GM19328 (cell line): Measurements from ENCODE around the gene PADI1.

Experiments used
- ATAC-seq: cut with Tn5 transposase; IDR thresholded peaks from one replicate; pipeline ENCODE4 v1.9.1; 2021; ENCODE audit warnings: mild to moderate bottlenecking, moderate library complexity; ENCODE audit not compliant: unreplicated experiment

PADI1 gene

GRCh38 chr1:17196496-17197185, 8.3 kb upstream of the PADI1 start:
- ATAC-seq: no peak

DNA sequence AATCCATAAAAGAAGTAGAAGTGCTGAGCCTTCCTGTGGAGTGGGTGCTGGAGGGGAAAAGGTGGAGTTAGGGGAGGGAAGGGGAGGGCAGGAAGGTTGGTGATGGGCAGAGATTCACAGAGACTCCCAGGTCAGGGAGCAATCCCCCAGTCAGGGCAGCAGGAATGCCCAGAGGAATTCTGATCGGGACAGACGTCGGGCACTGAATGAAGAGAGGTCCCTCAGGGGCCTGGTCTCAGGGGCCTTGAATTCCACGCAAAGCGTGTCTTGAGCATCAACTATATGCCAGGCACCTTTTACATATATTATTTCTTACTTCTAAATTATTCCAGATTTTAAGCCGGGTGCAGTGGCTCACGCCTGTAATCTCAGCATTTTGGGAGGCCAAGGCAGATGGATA, 7.2 kb upstream of the PADI1 start:
- ATAC-seq: no peak

GRCh38 chr1:17198476-17199258, 6.3 kb upstream of the PADI1 start:
- ATAC-seq: no peak

GRCh38 chr1:17199267-17200044, 5.5 kb upstream of the PADI1 start:
- no peak for ATAC-seq

- ATAC-seq: no peak
These were observed 4.7 kb upstream of the PADI1 start for GRCh38 chr1:17200246-17200645.

GRCh38 chr1:17200756-17201155, 4.2 kb upstream of the PADI1 start:
- no peak for ATAC-seq

DNA sequence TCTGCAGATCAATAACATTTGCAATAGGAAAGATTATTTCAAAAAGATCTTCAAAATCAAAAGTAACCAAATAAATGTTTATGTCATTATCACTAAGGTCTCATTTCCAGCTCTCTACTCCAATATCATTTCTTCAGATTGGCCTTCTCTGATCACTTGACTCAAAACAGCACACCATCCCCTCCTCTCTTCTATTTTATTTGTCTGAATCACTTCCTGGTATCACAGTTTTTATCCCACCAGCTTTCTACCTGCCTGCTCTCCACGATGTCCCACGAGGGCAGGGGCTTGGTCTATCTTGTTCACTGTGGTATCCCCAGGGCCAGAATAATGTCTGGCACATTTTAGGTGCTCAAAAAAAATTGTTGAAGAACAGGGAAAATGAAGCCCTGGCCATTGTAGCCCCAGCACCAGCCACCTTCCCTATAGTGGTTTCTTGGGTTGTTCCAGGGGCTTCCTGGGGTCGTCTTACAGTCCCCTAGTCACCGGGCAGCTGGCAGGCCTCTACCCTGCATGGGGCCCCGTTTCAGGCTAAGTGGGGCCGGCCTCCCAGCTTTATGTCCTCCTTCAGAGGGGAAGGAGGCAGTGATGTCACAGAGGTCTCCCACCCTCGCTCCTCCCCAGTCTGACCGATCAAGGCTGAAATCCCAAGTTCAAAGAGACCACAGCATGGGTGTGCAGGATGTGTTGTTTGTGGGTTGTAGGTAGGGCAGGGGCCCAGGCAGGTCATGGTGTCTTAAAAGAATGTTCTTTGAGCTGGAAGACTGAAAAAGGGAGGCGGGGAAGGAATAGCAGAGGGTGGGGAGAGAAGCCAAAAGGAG, 3.5 kb upstream of the PADI1 start:
- ATAC-seq: no peak

- no peak for ATAC-seq
These were observed 724 bp downstream of the PADI1 start for GRCh38 chr1:17205652-17206051.

DNA sequence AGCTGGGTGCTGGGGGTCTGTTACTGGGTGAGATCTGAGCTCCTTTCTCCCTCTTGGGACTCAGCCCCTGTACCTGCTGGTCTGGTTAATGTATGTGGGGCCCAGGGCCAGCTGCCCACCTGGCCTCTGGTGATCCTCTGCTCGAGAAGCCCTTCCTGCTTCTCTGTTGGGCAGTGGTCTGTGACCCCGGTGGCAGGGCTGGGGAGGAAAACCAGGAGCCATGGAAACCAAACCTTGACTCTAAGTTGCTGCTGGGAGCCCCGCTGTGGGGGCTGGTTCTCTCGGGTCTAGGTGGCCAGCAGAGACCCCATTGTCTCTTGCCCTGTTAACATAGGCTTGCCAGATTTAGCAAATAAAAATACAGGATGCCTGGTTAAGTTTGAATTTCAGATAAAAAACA, 1.3 kb downstream of the PADI1 start:
- no peak for ATAC-seq

DNA sequence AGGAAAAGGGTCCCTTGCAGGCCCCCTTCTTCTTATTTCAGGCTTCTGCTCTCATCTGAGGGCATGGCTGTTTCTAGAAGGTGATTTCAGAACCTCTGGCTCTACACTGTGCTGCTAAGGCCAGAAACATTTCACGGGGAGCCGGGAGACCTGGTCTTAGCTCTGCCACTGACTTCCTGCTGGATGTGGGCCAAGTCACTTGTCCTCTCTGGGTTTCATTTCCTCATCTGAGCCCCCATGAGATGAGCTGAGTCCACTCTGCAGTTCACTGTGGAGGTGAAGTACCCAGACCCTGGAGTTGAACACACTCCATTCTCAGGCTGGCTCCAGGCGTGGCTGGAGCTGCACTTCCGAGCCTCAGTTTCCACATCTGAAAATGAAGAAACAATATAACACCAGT, 2.1 kb downstream of the PADI1 start:
- ATAC-seq: no peak

DNA sequence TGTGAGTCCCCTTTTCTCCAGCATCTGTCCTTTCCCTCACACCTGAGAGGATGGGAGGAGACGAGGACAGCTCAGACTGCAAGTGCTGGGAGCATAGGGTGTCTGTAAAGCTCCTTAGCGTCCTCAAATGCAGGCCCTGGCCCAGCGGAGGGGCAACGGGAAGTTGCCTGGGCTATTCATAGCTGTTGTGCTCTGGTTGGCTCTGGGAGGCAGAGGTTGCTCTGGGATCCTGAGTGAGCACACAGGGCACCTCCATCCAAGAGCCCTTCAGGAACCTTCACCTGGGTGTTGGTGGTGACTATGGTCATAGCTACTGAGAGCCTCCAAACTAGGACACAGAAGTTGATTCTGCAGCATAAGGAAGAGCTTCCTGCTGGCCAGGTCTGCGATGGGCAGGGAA, 2.6 kb downstream of the PADI1 start:
- ATAC-seq: no peak

DNA sequence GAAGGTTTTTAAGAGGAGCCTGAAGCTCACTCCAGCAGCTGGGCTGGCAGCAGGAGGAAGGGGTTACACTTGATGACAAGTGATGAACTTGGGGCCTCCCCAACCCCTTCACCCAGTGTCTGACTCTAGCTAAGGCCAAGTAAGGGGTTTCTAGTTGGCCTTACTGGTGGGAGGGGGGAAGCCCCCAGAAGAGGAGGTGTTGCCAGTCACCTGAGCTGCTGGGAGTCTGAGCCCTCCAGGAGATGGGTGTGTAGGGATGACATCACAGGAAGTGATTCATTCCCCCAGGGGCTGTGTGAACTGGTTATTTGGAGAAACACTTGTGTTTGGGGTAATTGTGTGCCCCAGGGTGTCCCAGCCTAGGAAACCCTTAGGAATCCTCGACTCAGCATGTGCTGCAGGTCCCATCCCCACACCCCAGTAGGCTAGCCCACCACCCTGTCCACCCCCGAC, 3.1 kb downstream of the PADI1 start:
- no peak for ATAC-seq

DNA sequence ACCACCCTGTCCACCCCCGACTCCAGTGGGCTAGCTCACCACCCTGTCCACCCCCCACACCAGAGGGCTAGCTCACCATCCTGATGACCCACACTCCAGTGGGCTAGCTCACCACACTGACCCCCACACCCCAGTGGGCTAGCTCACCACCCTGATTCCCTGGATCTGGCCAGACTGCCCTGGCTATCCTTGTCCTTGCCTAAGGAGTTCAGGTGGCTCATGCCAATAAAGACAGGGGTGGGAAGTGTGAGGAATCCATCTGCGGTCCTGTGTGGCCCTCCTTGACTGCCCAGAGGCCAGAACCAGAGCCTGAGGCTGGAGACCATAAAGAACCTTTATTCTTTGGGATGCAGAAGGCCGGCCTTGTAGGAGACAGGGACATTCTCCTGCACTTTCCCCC, 3.6 kb downstream of the PADI1 start:
- no peak for ATAC-seq

DNA sequence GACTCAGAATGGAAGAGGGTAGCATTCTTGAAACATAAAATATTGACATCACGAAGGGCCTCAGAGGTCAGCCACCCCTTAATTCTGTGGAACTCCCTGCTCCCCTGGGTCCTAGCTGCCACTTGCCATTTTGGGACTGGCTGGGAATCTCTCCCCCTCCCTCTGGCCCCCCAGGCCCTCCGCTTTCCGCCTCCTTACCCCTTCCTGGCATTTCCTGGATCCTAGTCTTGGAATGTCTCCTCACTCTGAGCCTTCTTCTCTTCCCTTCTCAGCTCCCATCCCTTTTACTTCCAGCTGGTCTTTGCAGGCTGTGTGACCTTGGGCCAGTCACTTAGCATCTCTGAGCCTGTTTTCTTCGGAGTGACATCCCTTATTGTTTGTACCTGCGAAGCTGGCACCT, 4.5 kb downstream of the PADI1 start:
- no peak for ATAC-seq

- no peak for ATAC-seq
These were observed 5.2 kb downstream of the PADI1 start for GRCh38 chr1:17210176-17210575.

DNA sequence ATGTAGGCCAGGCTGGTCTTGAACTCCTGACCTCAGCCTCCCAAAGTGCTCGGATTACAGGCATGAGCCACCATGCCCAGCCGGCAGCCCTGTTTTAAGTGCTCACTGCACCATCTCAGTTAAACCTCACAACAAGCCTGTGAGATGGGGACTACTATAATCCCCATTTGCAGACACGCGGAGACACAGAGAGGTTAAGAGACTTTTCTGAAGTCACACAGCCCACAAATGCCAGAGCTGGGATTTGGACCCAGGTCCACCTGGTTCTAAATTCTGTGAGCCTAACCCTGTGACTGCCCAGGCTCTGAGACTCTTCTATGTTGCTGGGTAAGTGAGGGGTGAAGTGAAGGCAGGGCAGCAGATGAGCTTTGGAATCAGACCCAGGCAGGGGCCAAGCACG, 6.4 kb downstream of the PADI1 start:
- ATAC-seq: no peak

DNA sequence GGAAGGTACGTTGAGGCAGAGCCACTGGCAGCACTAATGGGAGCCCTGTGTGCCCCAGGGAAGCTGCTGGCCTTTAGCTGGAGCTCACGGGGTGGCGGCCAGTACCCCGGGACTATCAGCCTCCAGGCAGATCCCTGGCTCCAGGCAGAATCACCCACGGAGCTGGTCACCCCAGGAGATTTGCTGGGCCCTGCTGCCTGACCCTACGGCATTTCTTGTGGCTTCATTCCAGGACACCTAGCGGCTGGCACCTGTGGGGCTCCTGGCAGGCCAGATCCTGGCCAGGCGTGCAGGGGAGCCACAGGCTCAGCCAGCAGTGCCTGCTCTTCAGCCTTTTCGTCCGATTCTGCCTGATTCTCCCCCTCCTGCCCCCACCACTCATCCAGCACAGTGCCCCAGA, 7.1 kb downstream of the PADI1 start:
- ATAC-seq: no peak

DNA sequence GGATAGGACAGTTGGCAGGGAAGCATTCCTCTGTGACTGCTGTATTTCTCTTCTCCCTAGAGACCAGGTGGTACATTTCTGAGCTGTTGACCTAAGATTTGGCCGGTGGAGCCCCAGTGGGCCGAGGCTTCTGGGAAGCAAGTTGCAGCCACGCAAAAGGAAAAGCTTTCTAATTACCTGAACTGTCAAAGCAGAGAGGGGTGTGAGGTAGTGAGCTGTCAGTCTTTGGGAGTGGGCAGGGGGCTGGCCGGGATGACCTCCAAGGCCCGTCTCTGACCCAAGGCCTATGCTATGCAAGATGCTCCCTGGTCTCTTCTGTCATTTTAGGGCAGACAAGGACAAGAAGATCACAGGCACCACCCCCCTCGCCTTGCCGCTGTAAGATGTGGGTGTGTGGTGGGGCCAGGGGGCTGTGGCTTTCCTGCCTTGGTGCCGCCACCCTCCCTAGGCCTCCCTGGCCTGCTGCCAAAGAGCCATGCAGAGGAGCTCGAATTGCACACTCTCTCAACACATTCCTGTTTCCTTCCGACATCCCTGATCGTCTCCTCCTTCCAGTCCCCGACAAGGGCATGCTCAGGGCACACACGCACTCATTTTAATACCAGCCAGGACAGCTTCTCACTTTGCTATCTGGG, 7.7 kb downstream of the PADI1 start:
- no peak for ATAC-seq

DNA sequence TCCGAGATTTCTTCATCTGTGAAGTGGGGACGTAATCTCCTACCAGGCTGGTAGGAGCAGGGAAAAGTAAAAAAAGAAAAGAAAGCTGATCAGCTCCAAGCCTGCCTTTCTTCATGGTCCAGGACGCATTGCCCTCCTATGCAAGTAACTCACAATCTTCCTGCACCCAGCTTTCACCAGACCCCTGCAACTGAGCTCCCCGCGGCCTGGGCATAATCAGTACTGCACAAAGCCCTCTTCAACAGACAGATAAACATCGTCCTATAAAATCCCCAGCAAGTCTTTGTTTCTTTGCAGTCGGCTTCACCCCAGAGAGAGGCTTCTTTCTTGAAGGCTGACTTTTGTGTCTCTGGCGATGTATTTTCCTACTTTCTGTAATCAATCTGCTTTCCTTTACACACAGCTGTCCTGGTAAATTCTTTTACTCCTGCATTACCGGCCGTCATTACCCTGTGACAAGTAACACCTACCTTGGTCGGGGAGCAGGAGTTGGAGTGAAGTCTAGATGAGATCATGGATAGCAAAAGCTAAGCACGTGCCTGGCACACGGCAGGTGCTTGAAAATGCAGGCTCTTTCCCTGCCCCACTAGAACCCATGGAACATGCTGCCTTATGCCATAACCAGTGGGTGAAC, 8.3 kb downstream of the PADI1 start:
- ATAC-seq: no peak

GRCh38 chr1:17213782-17214148, 8.8 kb downstream of the PADI1 start:
- ATAC-seq: no peak
